Fibroblast of the aortic adventitia (primary cell): ENCODE measurements around the gene CA12. TPM values are rescaled to one million over a fixed set of nuclear protein-coding genes. Genes with fewer than 3 reads are reported as not detected.

Experiments used
- DNase-seq: peaks from one replicate; pipeline ENCODE4 v3.0.0-alpha.2; 2010; ENCODE audit warnings: low read depth
- H3K4me3 ChIP-seq: 2 replicates; pipeline ENCODE4 v1.5.1; 2011; ENCODE audit warnings: low read depth, mild to moderate bottlenecking, control low read depth, low read length, moderate library complexity
- total RNA-seq: library from RNA; depleted of rRNA; stranded (reverse); fragments of >200 nt; gene quantifications from 2 replicates; pipeline ENCODE4 v1.2.3, GENCODE V29; 2012; ENCODE audit warnings: low replicate concordance
- TF ChIP-seq, protein P1 (sequence below): IDR thresholded peaks from 2 replicates; pipeline ENCODE4 v1.5.1; 2011; ENCODE audit warnings: mild to moderate bottlenecking, low read length, control low read depth, inconsistent platforms; ENCODE audit not compliant: insufficient read depth

Gene CA12
- total RNA-seq, 1 donor, result 174 TPM

DNA sequence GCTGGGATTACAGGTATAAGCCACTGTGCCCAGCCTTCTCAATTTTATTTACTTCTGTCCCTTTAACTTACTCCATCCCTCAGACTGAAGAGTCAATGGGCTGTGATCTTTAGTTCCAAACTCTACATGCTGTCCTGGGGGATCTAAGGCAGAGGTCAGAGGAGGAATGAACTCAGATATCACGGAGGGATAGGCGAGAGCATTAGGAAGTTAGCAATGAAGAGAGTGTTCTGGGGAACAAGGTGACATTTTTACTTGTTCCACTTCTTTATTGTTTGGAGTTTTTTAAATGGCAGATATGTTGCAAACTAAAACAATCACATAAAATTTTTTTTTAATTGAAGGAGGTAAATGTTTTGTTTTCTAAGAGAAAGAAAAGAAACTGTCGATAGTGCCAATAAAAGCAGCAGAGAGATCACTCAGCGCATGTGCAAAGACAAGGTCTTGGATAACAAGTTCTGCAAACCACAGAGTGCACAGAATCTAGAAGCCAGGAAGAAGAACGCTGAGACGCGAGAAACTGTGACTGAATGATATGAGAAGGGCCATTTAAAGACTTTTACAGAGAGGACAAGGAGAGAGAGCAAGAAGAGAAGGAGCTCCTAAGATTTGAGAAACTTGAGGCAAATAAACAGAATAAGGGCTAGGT, 10.8 kb upstream of the CA12 start:
- no peak for DNase-seq
- H3K4me3 ChIP-seq, result no peak overlapping the region
- TF ChIP-seq, protein P1, sequence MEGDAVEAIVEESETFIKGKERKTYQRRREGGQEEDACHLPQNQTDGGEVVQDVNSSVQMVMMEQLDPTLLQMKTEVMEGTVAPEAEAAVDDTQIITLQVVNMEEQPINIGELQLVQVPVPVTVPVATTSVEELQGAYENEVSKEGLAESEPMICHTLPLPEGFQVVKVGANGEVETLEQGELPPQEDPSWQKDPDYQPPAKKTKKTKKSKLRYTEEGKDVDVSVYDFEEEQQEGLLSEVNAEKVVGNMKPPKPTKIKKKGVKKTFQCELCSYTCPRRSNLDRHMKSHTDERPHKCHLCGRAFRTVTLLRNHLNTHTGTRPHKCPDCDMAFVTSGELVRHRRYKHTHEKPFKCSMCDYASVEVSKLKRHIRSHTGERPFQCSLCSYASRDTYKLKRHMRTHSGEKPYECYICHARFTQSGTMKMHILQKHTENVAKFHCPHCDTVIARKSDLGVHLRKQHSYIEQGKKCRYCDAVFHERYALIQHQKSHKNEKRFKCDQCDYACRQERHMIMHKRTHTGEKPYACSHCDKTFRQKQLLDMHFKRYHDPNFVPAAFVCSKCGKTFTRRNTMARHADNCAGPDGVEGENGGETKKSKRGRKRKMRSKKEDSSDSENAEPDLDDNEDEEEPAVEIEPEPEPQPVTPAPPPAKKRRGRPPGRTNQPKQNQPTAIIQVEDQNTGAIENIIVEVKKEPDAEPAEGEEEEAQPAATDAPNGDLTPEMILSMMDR, result no peak

- no peak overlapping the region for H3K4me3 ChIP-seq
- TF ChIP-seq, protein P1, result no peak
- DNase-seq, result no peak
Measured at GRCh38 chr15:63391669-63392360, 10.2 kb upstream of the CA12 start.

GRCh38 chr15:63390689-63391088, 9.0 kb upstream of the CA12 start:
- H3K4me3 ChIP-seq, result no peak overlapping the region
- TF ChIP-seq, protein P1, result no peak
- no peak for DNase-seq

DNA sequence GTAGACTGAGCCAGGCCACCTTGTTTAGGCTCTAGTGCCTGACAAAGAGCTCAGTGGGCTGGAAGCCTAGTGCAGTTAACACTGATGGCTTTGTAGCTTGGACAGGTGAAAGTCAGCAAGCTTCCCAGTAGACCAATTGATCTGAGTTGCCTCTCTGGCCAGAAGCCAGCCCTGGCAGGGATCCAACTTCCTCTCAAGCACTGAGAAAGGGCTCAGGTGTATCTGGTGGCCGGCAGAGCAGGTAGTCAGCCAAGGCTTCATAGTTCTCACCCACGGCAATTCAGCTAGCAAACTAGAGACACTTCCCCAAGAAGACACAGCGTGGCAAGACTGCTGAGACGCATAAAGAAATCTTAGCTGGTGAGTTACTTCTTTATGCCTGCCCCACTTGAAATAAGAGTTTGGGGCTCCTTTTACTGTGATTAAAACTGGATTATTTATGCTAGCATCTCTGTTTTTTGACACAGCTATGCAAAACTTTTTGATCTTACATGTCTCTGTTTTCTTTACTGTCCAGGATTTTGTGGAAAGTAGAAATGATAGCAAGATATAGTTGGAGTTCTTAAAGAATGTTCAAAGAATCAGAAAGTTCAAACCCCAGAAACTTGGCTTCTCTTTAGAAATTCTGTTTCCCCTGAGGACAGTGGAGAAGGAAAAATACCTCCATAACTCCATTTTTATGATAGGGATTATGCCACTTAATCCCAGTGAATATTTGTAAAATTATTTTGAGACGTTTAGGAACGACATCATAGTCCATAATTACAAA, 8.4 kb upstream of the CA12 start:
- H3K4me3 ChIP-seq, result no peak overlapping the region
- TF ChIP-seq, protein P1, result no peak
- no peak for DNase-seq

DNA sequence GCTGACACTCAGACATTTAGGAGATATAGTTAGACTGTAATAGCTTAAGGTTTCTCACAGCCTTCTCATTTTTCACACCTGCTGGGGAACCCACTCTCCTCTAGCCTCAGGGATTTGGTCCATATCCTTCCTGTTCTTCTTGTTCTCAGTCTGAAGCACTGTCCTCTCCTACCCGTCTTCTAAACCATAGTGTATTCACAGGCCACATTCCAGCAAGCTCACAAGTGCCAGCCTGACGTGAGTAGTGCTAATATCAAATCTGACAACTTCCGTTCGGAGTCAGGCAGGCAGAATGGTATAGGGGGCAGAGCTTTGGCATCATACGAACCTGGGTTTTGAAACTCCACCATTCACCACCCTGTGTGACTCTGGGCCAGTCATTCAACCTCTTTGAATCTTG, 6.9 kb upstream of the CA12 start:
- H3K4me3 ChIP-seq, result no peak overlapping the region
- DNase-seq, result no peak
- TF ChIP-seq, protein P1, result no peak

DNA sequence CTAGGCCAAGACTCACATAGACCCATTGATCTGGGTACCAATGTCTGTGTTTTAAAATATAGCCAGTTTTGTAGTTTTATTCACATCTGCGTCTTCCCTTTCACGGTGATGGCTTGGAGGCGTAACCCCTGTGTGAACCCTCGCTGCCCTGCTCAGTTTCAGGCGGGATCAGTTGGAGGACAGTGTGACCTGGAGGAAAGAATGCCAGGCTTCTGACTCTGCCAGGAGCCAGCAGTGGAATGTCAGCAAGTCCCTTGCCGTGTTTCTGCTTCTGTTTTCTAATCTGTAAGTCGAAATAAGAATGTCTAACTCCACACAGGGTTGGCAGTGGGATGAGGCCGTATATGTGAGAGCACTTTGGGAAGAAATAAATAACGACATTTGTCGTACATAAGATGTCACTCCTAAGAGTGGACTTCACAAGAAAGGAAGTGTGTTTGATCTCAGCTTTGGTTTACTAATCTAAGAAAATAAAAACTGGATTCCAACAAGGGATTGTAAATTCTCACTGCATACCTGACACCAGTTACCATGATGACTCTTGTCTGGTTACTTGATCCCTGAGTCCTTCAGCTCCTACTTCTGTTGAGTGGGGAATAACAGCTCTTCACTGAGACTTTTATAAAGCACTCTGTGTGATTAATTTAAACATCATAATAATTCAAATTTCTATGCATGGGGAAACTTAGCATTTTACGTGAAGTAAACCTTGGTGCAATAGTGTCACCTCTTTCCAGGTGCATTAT, 6.3 kb upstream of the CA12 start:
- DNase-seq, result no peak
- TF ChIP-seq, protein P1, result no peak

More for the DNA sequence above, 6.3 kb upstream of the CA12 start:
- H3K4me3 ChIP-seq, result no peak overlapping the region
